CD4-positive, alpha-beta T cell (primary cell): ENCODE data around the gene ATG5. TPM values are rescaled to one million over a fixed set of nuclear protein-coding genes. Genes with fewer than 3 reads are reported as not detected.

ENCODE experiments used
- ATAC-seq: fragments of 200-7000 bp; cut with Tn5 transposase; one replicate; pipeline ENCODE4 v1.10.0; 2022; ENCODE audit warnings: mild to moderate bottlenecking; ENCODE audit not compliant: poor library complexity
- CTCF ChIA-PET: fragments of 350-600 bp; sonication (Branson Sonifier 250); formaldehyde crosslinking; loops from one replicate; lab custom pipeline; 2021; ENCODE audit warnings: antibody characterized with exemption, inconsistent platforms; lab: Charles Lee
- POLR2A ChIA-PET: fragments of 350-600 bp; sonication (Branson Sonifier 250); formaldehyde crosslinking; loops from one replicate; lab custom pipeline; 2021; ENCODE audit warnings: antibody characterized with exemption, inconsistent platforms; lab: Charles Lee
- DNase-seq, 14 experiments: peaks; one replicate each; pipeline ENCODE4 v3.0.0-alpha.2; 2013 to 2020; ENCODE audit warnings: mixed read lengths in 2 of 14
- H3K27ac ChIP-seq, 2 donors: one replicate each; pipeline versions ENCODE4 v1.5.1 to v1.7.0; 2013; ENCODE audit warnings: low read length in 2 of 2, low read depth in 1 of 2, mild to moderate bottlenecking in 1 of 2
- H3K27me3 ChIP-seq, 2 experiments: 1 replicate in 1 of 2; 2 replicates in 1 of 2; pipeline versions ENCODE4 v1.6.1 to v1.7.0; 2013; ENCODE audit warnings: low read length in 2 of 2, control low read depth in 1 of 2, mild to moderate bottlenecking in 1 of 2, moderate library complexity in 1 of 2; ENCODE audit not compliant: insufficient read depth in 2 of 2, control insufficient read depth in 1 of 2
- H3K36me3 ChIP-seq: one replicate; pipeline ENCODE4 v1.6.1; 2013; ENCODE audit warnings: low read length, control low read depth; ENCODE audit not compliant: insufficient read depth
- H3K4me1 ChIP-seq: one replicate; pipeline ENCODE4 v1.6.1; 2013; ENCODE audit warnings: low read length, control low read depth; ENCODE audit not compliant: insufficient read depth
- H3K4me3 ChIP-seq: one replicate; pipeline ENCODE4 v1.5.1; 2013; ENCODE audit warnings: mild to moderate bottlenecking, low read length, moderate library complexity
- H3K9me3 ChIP-seq, 2 experiments: 1 replicate in 1 of 2; 2 replicates in 1 of 2; pipeline versions ENCODE4 v1.6.1 to v1.7.0; 2013; ENCODE audit warnings: low read length in 2 of 2, mild to moderate bottlenecking in 2 of 2, control low read depth in 1 of 2, moderate library complexity in 1 of 2; ENCODE audit not compliant: control insufficient read depth in 1 of 2, insufficient read depth in 1 of 2
- H3K27ac Mint-ChIP-seq: one replicate; pipeline ENCODE4 v1.8.0; 2020; ENCODE audit warnings: mixed read lengths
- H3K27me3 Mint-ChIP-seq: one replicate; pipeline ENCODE4 v1.8.0; 2021; ENCODE audit warnings: mixed read lengths
- H3K36me3 Mint-ChIP-seq: one replicate; pipeline ENCODE4 v1.8.0; 2021; ENCODE audit warnings: low read depth, mixed read lengths
- H3K4me1 Mint-ChIP-seq: one replicate; pipeline ENCODE4 v1.8.0; 2021; ENCODE audit warnings: low read depth, mixed read lengths
- H3K4me3 Mint-ChIP-seq: one replicate; pipeline ENCODE4 v1.8.0; 2020; ENCODE audit warnings: mild to moderate bottlenecking, mixed read lengths
- H3K9me3 Mint-ChIP-seq: one replicate; pipeline ENCODE4 v1.8.0; 2020; ENCODE audit warnings: mixed read lengths
- CTCF ChIP-seq: fragments of 200-600 bp; IDR thresholded peaks from one replicate; pipeline ENCODE4 v1.8.0; 2022; ENCODE audit warnings: antibody characterized with exemption, mild to moderate bottlenecking
- intact Hi-C, 2 experiments: fragments of 100-400 bp; cut with DNase I in 1 of 2; cut with micrococcal nuclease in 1 of 2; formaldehyde crosslinking; loops; one replicate each; pipeline versions ENCODE4 v1.15.1 to v1.9.0; 2023 to 2025; cut with DNase I, micrococcal nuclease
- total RNA-seq, 174 experiments: library from RNA in 2 of 174; stranded (reverse) in 2 of 174; gene quantifications; one replicate each; pipeline ENCODE4 v1.2.3 and lab custom pipeline; 2021 to 2026

ATG5 gene
- total RNA-seq, 2 experiments from 2014 or later, result 19.4 to 23.2 TPM

GRCh38 chr6:106258726-106259125 is 66.8 kb downstream of the ATG5 start:
- Histone ChIP-seq H3K4me1 (no peaks in the 10 kb centered on the region), H3K9me3 (no peaks in the 10 kb centered on the region), H3K27me3 (no peaks in the 10 kb centered on the region), H3K4me3 (no peak overlapping the region), H3K36me3 (peaks cover 12% of the 10 kb centered on the region), H3K27ac (no peak overlapping the region)
- DNase-seq, result no peak
- ChIA-PET POLR2A (no interaction called here), CTCF (no interaction called here)
- peaks cover 34% of the 10 kb centered on the region for H3K36me3 Mint-ChIP-seq
- no peak overlapping the region for H3K27ac Mint-ChIP-seq
- TF ChIP-seq CTCF, result no peak
- no peaks in the 10 kb centered on the region for H3K9me3 Mint-ChIP-seq
- intact Hi-C loops, result no loop called here
- peaks cover 28% of the 10 kb centered on the region for H3K4me1 Mint-ChIP-seq
- no peaks in the 10 kb centered on the region for H3K27me3 Mint-ChIP-seq
- no peak for ATAC-seq
- H3K4me3 Mint-ChIP-seq, result no peak overlapping the region

DNA sequence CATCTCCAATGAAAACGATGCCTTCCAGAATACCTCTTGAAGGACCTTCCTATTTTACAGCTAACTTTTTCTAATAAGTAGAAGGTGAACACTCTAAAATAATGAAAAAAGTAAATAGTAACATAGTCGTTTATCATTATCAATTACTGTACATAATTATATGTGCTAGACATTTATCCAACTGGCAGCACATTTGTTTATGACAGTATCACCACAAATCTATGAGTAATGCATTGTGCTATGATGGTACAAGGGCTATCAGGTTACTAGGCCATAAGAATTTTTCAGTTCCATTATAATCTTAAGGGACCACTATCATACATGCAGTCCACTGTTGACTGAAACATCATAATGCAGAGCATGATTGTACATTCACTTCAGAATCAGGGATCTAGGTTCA is 68.4 kb downstream of the ATG5 start:
- H3K27ac Mint-ChIP-seq, result no peak overlapping the region
- no peak for ATAC-seq
- no peaks in the 10 kb centered on the region for H3K27me3 ChIP-seq
- ChIA-PET POLR2A (no interaction called here), CTCF (interaction anchor here (1.1 kb wide), 1 partner anchor 26 kb away, joined by 3 read pairs; no protein-coding TSS in a partner anchor)
- intact Hi-C loops, result no loop called here
- H3K4me1 ChIP-seq, result no peaks in the 10 kb centered on the region
- no peaks in the 10 kb centered on the region for H3K9me3 ChIP-seq
- peaks cover 38% of the 10 kb centered on the region for H3K4me1 Mint-ChIP-seq
- no peaks in the 10 kb centered on the region for H3K36me3 ChIP-seq
- no peak overlapping the region for H3K4me3 ChIP-seq
- TF ChIP-seq CTCF, result no peak
- H3K9me3 Mint-ChIP-seq, result no peaks in the 10 kb centered on the region
- H3K4me3 Mint-ChIP-seq, result no peak overlapping the region
- H3K27ac ChIP-seq, result no peak overlapping the region
- H3K36me3 Mint-ChIP-seq, result peaks cover 23% of the 10 kb centered on the region
- H3K27me3 Mint-ChIP-seq, result no peaks in the 10 kb centered on the region
- no peak for DNase-seq

- no peaks in the 10 kb centered on the region for H3K9me3 Mint-ChIP-seq
- ChIA-PET POLR2A (interaction anchor here (0.6 kb wide), 1 partner anchor 91 kb away, joined by 3 read pairs; no protein-coding TSS in a partner anchor), CTCF (interaction anchor here (1.1 kb wide), 1 partner anchor 27 kb away, joined by 3 read pairs; no protein-coding TSS in a partner anchor)
- H3K36me3 ChIP-seq, result no peaks in the 10 kb centered on the region
- no peak for ATAC-seq
- no peaks in the 10 kb centered on the region for H3K9me3 ChIP-seq
- no peak overlapping the region for H3K27ac Mint-ChIP-seq
- H3K27me3 Mint-ChIP-seq, result no peaks in the 10 kb centered on the region
- peaks cover 19% of the 10 kb centered on the region for H3K36me3 Mint-ChIP-seq
- intact Hi-C loops, result no loop called here
- no peak overlapping the region for H3K4me3 ChIP-seq
- H3K27ac ChIP-seq, result no peak overlapping the region
- H3K4me1 ChIP-seq, result no peaks in the 10 kb centered on the region
- H3K4me3 Mint-ChIP-seq, result no peak overlapping the region
- H3K27me3 ChIP-seq, result no peaks in the 10 kb centered on the region
- no peak for TF ChIP-seq CTCF
- no peak for DNase-seq
- H3K4me1 Mint-ChIP-seq, result peaks cover 37% of the 10 kb centered on the region
Measured at GRCh38 chr6:106256201-106256968, 69.2 kb downstream of the ATG5 start.
